Kidney epithelial cell (primary cell): Measurements from ENCODE around the gene PLA2G5. TPM values are rescaled to one million over a fixed set of nuclear protein-coding genes. Genes with fewer than 3 reads are reported as not detected.
A peak's percentile ranks its signal among the peaks of the same experiment; 100 is the strongest.
"Not testable (repeated sequence)": the region's sequence is repeated elsewhere in the genome, so short reads cannot be mapped to it uniquely, and the experiment has no call there.

Experiments used
- DNase-seq: peaks from one replicate; pipeline ENCODE4 v3.0.0-alpha.2; 2010; ENCODE audit warnings: low read depth
- H3K27me3 ChIP-seq: 2 replicates; pipeline ENCODE4 v1.6.0; 2011; ENCODE audit warnings: low read length; ENCODE audit not compliant: control insufficient read depth, insufficient read depth
- H3K36me3 ChIP-seq: 2 replicates; pipeline ENCODE4 v1.5.1; 2011; ENCODE audit warnings: low read length; ENCODE audit not compliant: control insufficient read depth, insufficient read depth
- H3K4me3 ChIP-seq: 2 replicates; pipeline ENCODE4 v1.5.1; 2011; ENCODE audit warnings: low read depth, mild to moderate bottlenecking, control low read depth, low read length
- CTCF ChIP-seq: IDR thresholded peaks from 2 replicates; pipeline ENCODE4 v1.5.1; 2011; ENCODE audit warnings: mild to moderate bottlenecking, moderate library complexity, low read length, control low read depth, inconsistent platforms; ENCODE audit not compliant: insufficient read depth, poor library complexity, severe bottlenecking
- total RNA-seq: library from RNA; depleted of rRNA; stranded (reverse); fragments of >200 nt; gene quantifications from 2 replicates; pipeline ENCODE4 v1.2.3, GENCODE V29; 2015

PLA2G5 gene
- total RNA-seq, 1 donor from 2014 or later, result not detected

GRCh38 chr1:20059847-20060246 is 10.1 kb upstream of the PLA2G5 start:
- DNase-seq, result no peak
- TF ChIP-seq CTCF, result no peak
- no peaks in the 10 kb centered on the region for H3K36me3 ChIP-seq
- no peak overlapping the region for H3K4me3 ChIP-seq
- H3K27me3 ChIP-seq, result no peaks in the 10 kb centered on the region

GRCh38 chr1:20060791-20061190 is 9.2 kb upstream of the PLA2G5 start:
- H3K4me3 ChIP-seq, H3K36me3 ChIP-seq, H3K27me3 ChIP-seq, DNase-seq: not testable (repeated sequence)

GRCh38 chr1:20061866-20062265 is 8.1 kb upstream of the PLA2G5 start:
- H3K27me3 ChIP-seq, result no peaks in the 10 kb centered on the region
- TF ChIP-seq CTCF, result no peak
- no peaks in the 10 kb centered on the region for H3K36me3 ChIP-seq
- H3K4me3 ChIP-seq, result no peak overlapping the region
- no peak for DNase-seq

GRCh38 chr1:20063861-20064292 is 6.1 kb upstream of the PLA2G5 start:
- Histone ChIP-seq H3K36me3 (no peaks in the 10 kb centered on the region), H3K4me3 (no peak overlapping the region), H3K27me3 (no peaks in the 10 kb centered on the region)
- TF ChIP-seq CTCF, result no peak
- DNase-seq, result peak; percentile 29

- no peaks in the 10 kb centered on the region for H3K36me3 ChIP-seq
- no peak for DNase-seq
- TF ChIP-seq CTCF, result no peak
- H3K4me3 ChIP-seq, result no peak overlapping the region
- H3K27me3 ChIP-seq, result no peaks in the 10 kb centered on the region
Measured at GRCh38 chr1:20068722-20069121, 1.3 kb upstream of the PLA2G5 start.

GRCh38 chr1:20070357-20070756 is 363 bp downstream of the PLA2G5 start:
- DNase-seq, result no peak
- H3K4me3 ChIP-seq, result no peak overlapping the region
- no peak for TF ChIP-seq CTCF
- no peaks in the 10 kb centered on the region for H3K36me3 ChIP-seq
- no peaks in the 10 kb centered on the region for H3K27me3 ChIP-seq
